Measurements from ENCODE around the gene RRP1B.

Gene RRP1B

GRCh38 chr21:43654806-43655489, 4.4 kb upstream of the RRP1B start (continued):
- TF ChIP-seq OSR1 (CRISPR knock-in tag; IDR thresholded peaks at IDR 0.05) (no peak), ZNF70 (CRISPR knock-in tag; IDR thresholded peaks at IDR 0.05) (no peak)

GRCh38 chr21:43657355-43658087, 1.8 kb upstream of the RRP1B start:
- no peak for ATAC-seq
- no peak for TF ChIP-seq TOX (CRISPR knock-in tag; IDR thresholded peaks at IDR 0.05; ENCODE audit: borderline replicate concordance)
- no peak for TF ChIP-seq TSHZ2 (CRISPR knock-in tag; IDR thresholded peaks at IDR 0.05)
- no peak for TF ChIP-seq ZC3H10 (CRISPR knock-in tag; IDR thresholded peaks at IDR 0.05)
- no peak for TF ChIP-seq CSRNP3 (CRISPR knock-in tag; IDR thresholded peaks at IDR 0.05)
- TF ChIP-seq POU6F1 (CRISPR knock-in tag; IDR thresholded peaks at IDR 0.05; ENCODE audit: borderline replicate concordance, low read depth) = no peak
- no peak for TF ChIP-seq GLIS3 (CRISPR knock-in tag; IDR thresholded peaks at IDR 0.05)
- TF ChIP-seq ZNF70 (CRISPR knock-in tag; IDR thresholded peaks at IDR 0.05) = no peak
- TF ChIP-seq RARB (CRISPR knock-in tag; IDR thresholded peaks at IDR 0.05) = no peak
- no peak for TF ChIP-seq BACH2 (CRISPR knock-in tag; IDR thresholded peaks at IDR 0.05; ENCODE audit: borderline replicate concordance)
- TF ChIP-seq ZFP3 (CRISPR knock-in tag; IDR thresholded peaks at IDR 0.05) = no peak
- TF ChIP-seq OSR1 (CRISPR knock-in tag; IDR thresholded peaks at IDR 0.05) = no peak
- TF ChIP-seq ESRRG (CRISPR knock-in tag; IDR thresholded peaks at IDR 0.05) = no peak
- no peak for TF ChIP-seq ZNF8 (CRISPR knock-in tag; IDR thresholded peaks at IDR 0.05)
- TF ChIP-seq CREB5 (CRISPR knock-in tag; IDR thresholded peaks at IDR 0.05; ENCODE audit: low read depth) = no peak

GRCh38 chr21:43658088-43658741, 1.1 kb upstream of the RRP1B start:
- TF ChIP-seq RARB (CRISPR knock-in tag; IDR thresholded peaks at IDR 0.05) = no peak
- ATAC-seq = no peak

GRCh38 chr21:43658769-43659135, 608 bp upstream of the RRP1B start:
- ATAC-seq = no peak
- TF ChIP-seq ARNTL (CRISPR knock-in tag; IDR thresholded peaks at IDR 0.05; ENCODE audit: borderline replicate concordance, low read depth) (no peak), GLIS3 (CRISPR knock-in tag; IDR thresholded peaks at IDR 0.05) (no peak), ZC3H10 (CRISPR knock-in tag; IDR thresholded peaks at IDR 0.05) (no peak), RARB (CRISPR knock-in tag; IDR thresholded peaks at IDR 0.05) (no peak), ZNF565 (CRISPR knock-in tag; conservative IDR thresholded peaks at IDR 0.05; ENCODE audit: low read depth) (no peak), ZNF8 (CRISPR knock-in tag; IDR thresholded peaks at IDR 0.05) (no peak), PATZ1 (CRISPR knock-in tag; IDR thresholded peaks at IDR 0.05; ENCODE audit: borderline replicate concordance) (no peak), TSHZ2 (CRISPR knock-in tag; IDR thresholded peaks at IDR 0.05) (no peak), OSR1 (CRISPR knock-in tag; IDR thresholded peaks at IDR 0.05) (no peak), BACH2 (CRISPR knock-in tag; IDR thresholded peaks at IDR 0.05; ENCODE audit: borderline replicate concordance) (no peak), CSRNP3 (CRISPR knock-in tag; IDR thresholded peaks at IDR 0.05) (no peak), CSDC2 (CRISPR knock-in tag; IDR thresholded peaks at IDR 0.05) (no peak), TCF4 (CRISPR knock-in tag; IDR thresholded peaks at IDR 0.05; ENCODE audit: borderline replicate concordance) (no peak), ESRRG (CRISPR knock-in tag; IDR thresholded peaks at IDR 0.05) (no peak), ZNF70 (CRISPR knock-in tag; IDR thresholded peaks at IDR 0.05) (no peak)

All from SK-N-SH treated with all-trans-retinoic acid at 6 μM for 48 hours (cell line).